EH (cell line): ENCODE results near the gene BCAR1.
"Not testable (repeated sequence)": the region's sequence is repeated elsewhere in the genome, so short reads cannot be mapped to it uniquely, and the experiment has no call there.

Experiments
- DNase-seq: peaks from one replicate; pipeline ENCODE4 v3.0.0-alpha.2; 2015; ENCODE audit warnings: low read depth

BCAR1 gene

GRCh38 chr16:75251280-75252048 is at the start of gene BCAR1:
Gene BCAR1 (minus strand): TSS chr16:75251624. CDS start chr16:75251482, 142 bp downstream.
- peak; percentile 97 for DNase-seq

GRCh38 chr16:75298267-75298666 is 46.8 kb upstream of the BCAR1 start:
- no peak for DNase-seq

GRCh38 chr16:75296606-75297005 is 45.2 kb upstream of the BCAR1 start:
- peak; percentile 66 for DNase-seq

- DNase-seq = no peak
Observed at GRCh38 chr16:75294773-75295459, 43.5 kb upstream of the BCAR1 start.

- peak; percentile 35 for DNase-seq
Observed at GRCh38 chr16:75293772-75294171, 42.3 kb upstream of the BCAR1 start.

- DNase-seq = no peak
Observed at GRCh38 chr16:75293173-75293572, 41.7 kb upstream of the BCAR1 start.

GRCh38 chr16:75292691-75293090 is 41.3 kb upstream of the BCAR1 start:
- no peak for DNase-seq

- DNase-seq = peak; percentile 68
Observed at GRCh38 chr16:75289189-75289588, 37.8 kb upstream of the BCAR1 start.

- DNase-seq = no peak
Observed at GRCh38 chr16:75288596-75289120, 37.2 kb upstream of the BCAR1 start.

GRCh38 chr16:75288181-75288580 is 36.8 kb upstream of the BCAR1 start:
- DNase-seq = peak; percentile 39

- no peak for DNase-seq
Observed at GRCh38 chr16:75287708-75288107, 36.3 kb upstream of the BCAR1 start.

- no peak for DNase-seq
Observed at GRCh38 chr16:75286389-75286788, 35.0 kb upstream of the BCAR1 start.

- peak; percentile 52 for DNase-seq
Observed at GRCh38 chr16:75282466-75283281, 31.2 kb upstream of the BCAR1 start.

- DNase-seq = no peak
Observed at GRCh38 chr16:75281826-75282225, 30.4 kb upstream of the BCAR1 start.

GRCh38 chr16:75281009-75281408 is 29.6 kb upstream of the BCAR1 start:
- DNase-seq = not testable (repeated sequence)

GRCh38 chr16:75280331-75280804 is 28.9 kb upstream of the BCAR1 start:
- no peak for DNase-seq

- no peak for DNase-seq
Observed at GRCh38 chr16:75279305-75279704, 27.9 kb upstream of the BCAR1 start.

- DNase-seq = peak; percentile 60
Observed at GRCh38 chr16:75273054-75273925, 21.9 kb upstream of the BCAR1 start.

- DNase-seq = not testable (repeated sequence)
Observed at GRCh38 chr16:75272629-75273028, 21.2 kb upstream of the BCAR1 start.

GRCh38 chr16:75272097-75272551 is 20.7 kb upstream of the BCAR1 start:
- DNase-seq = no peak
